GM21825 (cell line): ENCODE results near the gene NCAPD3.
"Not testable (repeated sequence)": the region's sequence is repeated elsewhere in the genome, so short reads cannot be mapped to it uniquely, and the experiment has no call there.

ENCODE experiments used
- ATAC-seq: cut with Tn5 transposase; IDR thresholded peaks from one replicate; pipeline ENCODE4 v1.9.1; 2021; ENCODE audit warnings: mild to moderate bottlenecking, moderate library complexity; ENCODE audit not compliant: unreplicated experiment

The NCAPD3 gene

DNA sequence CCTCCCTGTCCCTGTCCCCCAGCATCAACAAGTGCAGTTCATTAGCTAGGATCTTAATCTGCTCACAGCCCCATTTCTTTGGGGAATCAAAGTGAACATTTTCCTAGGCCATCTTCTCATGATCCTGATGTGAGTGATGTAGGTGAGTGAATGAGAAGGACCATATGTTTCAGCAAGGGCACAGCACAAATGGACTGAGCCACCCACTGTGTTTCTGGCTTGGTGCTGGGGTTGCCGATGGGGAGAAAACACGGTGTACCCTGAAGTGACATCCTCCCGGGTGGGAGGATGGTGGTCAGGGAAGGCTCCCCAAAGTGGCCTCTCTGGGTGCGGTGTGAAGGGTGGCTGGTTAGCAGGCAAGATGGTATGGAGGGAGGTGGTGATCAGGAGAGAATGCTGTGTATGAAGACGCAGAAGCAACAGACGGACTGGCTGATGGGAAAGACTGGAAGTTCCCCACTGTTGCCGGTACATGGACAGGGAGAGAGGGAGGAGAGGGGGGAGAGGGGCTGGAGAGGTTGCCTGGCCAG, 82.7 kb downstream of the NCAPD3 start:
- ATAC-seq, result no peak

DNA sequence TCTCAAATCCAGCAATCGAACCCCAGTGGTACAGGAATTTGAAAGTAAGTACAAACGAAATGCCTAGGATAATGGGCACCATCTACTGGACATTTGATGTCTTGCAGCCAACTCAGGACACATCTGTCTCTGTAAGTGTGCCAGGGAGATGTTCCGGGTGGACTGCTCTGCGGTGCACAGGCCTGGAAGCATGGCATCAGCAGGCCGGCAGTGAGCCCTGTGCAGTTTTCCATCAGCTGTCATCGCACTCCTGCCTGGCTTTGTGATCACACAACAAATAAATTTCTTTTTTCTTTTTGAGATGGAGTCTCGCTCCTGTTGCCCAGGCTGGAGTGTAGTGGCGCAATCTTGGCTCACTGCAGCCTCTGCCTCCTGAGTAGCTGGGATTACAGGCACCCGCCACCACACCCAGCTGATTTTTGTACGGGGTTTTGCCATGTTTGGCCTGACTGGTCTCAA, 83.9 kb downstream of the NCAPD3 start:
- ATAC-seq, result no peak

DNA sequence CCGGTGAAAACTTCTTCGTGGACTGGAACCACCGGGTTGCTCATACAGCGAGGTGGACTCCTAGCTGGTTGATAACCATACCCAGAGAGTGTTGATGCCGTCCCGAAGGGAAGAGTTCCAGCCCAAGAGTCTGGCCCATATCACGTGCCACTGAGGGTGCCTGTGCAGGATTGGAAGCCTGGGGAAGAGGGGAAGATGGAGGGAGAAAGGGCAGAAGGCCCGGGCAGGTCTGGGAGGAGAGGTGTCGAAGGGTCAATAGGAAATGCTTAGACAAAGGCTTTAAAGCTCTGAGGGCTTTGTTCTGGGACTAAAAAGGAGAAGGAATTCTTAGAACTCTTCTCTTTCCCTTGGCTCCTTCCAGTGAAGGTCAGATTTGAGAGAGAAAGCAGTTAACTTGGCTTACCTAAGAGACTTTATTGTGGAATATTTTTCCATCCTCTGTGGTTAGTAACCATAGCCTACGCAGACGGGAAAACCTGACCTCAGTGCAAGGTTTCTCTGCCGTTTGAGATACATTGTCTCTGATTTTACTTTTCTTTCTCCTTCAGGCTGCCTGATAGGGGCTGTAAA, 84.4 kb downstream of the NCAPD3 start:
- ATAC-seq, result no peak

DNA sequence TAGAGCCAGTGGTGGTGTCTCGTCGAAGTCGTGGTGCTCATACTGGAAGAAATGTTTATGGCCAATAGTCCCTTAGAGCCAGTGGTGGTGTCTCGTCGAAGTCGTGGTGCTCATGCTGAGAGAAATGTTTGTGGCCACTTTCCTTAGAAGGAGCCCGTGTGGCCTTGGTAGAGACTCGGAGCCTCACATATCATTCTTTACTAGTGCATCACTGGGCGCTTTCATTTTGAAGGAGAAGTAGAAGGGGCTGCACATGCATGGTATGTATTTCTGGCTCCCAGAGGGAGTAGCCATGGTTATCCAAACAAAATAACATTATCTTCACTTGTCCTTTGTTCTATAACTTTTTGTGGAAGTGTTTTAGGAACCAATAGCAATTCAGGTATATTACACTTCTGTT, 85.4 kb downstream of the NCAPD3 start:
- ATAC-seq, result no peak

DNA sequence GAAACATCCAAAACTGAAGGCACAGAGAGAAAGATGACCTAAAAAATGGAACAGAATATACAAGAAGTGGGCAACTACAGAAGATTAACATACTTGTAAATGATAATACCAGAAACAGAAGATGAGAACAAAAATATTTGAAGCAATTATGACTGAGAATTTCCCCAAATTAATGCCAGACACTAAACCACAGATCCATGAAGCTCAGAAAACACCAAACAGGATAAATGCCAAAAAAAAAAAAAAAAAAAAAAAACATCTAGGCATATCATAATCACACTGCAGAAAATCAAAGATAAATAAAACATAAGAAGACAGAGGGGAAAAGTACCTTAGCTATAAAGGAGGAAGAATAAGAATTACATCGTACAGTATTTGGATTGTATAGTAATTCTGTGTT, 89.6 kb downstream of the NCAPD3 start:
- ATAC-seq, result no peak

DNA sequence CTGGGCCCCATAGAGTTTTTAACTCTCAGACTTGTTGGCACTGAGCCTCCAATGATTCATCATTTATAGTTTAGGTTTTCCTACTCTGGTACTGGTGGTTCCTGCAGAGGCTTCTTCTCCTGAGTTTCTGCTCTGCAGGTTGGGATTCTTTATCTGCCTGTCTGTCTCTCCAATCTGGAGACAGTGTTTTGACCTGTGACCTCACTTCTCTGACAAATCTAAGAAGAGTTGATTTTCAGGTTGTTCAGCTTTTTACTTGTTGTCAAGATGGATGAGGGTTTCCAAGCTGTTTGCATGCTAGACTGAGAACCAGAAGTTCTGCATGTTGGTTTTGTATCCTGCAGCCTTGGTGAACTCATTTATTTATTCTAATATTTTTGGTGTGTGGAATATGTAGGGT, 91.0 kb downstream of the NCAPD3 start:
- no peak for ATAC-seq

DNA sequence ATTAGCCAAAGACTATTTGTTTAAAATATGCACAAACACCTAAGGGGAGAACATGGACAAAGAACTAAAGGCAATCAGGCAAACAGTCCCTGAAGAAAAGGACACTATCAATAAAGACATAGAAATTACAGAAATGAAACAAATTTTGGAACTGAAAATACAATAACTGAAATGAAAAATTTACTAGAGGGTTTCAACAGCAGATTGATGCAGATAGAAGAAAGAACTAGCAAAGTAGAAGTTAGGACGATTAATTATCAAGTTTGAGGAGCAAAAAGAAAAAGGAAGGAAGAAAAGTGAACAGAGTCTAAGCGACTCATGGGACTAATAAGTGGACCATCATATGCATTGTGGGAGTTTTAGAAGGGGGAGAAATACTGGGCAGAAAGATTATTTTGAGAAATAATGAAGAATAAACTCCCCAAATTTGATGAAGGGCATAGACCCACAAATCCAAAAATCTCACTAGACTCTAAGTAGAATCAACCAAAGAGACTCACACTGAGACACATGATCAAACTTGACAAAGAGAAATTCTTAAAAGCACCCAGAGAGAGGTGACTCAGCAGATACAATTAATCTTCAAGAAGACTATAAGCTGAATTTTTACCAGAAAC, 92.0 kb downstream of the NCAPD3 start:
- no peak for ATAC-seq

DNA sequence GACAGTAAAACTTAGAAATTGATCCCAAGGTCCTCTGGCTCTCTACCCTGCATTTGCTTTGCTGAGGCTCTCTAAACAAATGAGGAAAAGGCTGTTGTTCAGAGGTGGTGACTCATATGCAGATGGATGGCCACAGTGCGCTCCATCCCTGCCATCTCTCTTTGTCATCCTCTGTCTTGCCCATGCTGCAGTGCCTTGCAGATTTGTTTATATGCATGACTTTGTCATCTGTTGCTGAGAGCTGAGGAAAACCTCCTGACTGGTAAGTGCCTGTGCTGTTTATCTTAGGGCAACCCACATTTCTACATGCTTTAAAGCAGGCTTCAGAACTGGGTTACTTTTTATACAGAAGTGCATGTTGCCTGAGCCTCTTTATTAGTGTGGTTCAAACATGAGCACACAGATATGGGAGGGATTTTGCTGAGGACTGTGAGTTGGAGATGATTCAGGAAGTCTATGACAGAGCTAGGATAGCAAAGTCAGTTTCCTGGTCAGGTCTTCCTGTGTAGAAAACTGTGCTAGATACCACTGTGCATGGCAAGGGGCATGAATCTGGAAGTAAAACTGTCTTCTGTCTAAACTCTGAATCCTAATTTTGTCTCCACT, 97.4 kb downstream of the NCAPD3 start:
- no peak for ATAC-seq

DNA sequence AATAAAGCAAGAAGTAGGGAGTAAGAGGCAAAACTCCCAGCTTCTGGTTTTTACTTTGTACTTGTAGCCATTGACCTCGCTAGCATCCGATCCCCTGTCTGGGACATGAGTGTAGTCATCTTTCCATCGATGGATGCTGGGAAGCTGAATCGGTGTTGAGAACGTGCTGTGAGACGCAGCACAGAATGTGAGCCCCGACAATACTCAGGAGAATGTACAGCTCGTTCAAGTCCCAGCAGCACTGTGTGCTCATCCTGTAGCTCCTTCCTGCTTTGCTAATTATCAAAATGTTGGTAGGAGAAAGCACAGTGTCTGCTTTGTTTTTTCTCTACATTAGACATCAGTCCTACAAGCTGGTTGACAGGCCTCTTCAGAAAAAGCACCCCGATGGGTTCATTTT, 98.3 kb downstream of the NCAPD3 start:
- ATAC-seq, result no peak

DNA sequence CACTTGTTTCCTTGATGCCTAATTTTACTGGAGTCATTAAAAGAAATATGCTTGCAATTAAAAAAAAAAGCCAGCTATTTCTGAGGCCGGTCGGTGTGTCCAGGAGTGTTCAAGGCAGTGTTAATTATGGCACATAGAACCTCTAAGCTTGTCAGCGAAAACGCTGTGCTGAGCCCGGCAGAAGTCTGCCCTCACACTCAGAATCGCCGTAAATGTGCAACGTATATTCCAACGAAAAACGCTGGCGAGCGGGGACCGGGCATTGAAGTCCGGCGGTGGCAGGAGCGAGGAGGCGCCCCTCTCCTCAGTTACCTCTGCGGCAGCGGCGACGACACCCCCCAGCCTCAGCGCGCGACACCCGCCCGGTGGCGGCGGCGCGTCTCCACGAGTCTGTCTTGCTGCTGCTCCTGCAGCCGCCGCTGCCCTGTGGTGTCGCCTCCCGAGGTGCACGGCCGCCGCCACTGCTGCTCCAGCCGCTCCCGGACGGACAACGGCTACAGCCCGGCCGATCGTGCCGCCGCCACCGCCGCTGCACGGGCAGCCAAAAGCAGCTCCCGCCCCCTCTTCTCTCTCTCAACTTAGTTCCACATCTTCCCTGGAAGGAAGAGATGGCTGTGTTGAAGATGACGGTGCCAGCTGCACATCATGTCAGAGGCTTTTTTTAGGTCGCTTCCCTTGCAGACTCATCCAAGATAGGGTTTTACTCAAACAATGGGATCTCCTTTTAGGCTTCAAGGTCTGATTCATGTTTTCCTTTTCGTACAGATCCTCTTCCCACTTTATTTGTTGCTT, 98.9 kb downstream of the NCAPD3 start:
- ATAC-seq, result no peak

DNA sequence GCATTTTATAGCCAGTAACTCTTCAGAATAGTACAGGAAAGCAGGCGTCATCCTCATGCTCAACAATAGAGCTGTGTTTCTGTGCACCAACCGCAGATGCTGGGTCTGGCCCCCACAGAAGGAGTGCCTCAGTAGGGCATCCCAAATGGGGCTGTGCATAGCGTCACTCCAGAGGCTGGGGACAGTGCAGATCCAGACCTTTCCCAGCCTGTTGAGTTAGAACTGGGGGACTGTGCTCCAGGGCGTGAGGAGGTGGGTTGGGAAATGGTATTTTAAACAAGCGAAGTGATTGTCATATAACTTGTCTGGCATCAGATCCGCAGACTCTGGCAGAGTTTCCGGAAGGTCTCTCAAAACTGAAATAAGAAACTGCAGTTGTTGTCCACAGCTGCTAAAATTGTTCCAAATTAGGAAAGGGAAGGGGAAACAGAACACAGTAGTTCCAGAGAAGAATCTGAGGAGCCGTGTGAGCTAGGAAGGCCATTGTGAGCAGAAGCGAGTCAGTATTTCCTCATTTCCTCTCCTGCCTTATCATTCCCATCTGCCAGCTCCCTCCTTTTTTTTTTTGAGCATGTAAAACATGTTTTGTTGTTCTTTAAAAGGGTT, 102.7 kb downstream of the NCAPD3 start:
- ATAC-seq, result no peak

DNA sequence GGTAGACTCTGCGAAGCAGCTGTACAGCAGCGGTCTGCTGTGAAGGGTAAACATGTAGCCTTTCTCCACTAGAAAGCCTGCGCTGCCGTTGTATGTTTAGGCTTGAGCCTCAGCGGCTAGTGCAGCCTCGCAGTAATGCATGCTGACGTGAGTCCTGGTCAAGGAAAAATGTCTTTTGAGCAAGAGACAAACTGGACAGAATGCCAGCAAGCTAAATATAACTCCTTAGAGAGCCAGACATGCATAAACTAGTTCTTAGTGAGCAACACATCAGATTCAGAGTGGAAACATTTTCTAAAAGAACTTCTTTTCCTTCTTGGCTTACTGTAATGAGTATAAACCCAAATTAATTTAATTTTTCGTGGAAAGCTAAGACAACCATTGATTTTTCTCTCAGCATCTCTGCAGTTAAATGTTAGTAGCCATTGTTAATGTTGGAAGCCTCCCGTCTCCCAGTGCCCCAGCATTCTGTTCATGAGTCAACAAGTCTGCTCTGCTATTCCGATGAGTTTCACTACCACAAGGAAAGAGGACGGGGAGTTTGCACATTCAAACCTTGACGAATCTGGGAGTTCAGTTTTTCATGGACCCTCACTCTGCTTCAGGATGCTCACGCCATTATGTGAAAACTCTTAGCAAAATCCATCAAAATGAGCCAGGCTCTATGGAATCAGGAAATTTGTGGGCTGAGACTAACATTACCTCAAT, 103.5 kb downstream of the NCAPD3 start:
- no peak for ATAC-seq

DNA sequence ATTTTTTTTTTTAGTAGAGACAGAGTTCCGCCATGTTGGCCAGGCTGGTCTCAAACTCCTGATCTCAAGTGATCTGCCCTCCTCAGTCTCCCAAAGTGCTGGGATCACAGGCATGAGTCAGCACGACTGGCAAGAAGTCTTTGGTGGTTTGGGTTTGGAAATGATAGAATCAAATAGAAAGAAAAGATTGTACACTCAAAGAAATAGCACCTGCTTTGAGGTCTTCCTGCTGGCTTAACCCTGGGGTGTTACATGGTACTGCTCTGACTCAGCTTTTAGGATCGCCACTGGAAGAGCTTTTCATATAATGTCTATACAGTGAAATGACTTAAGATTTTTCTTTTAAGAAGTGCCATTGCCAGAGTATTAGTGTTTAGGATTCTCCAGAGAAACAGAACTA, 104.7 kb downstream of the NCAPD3 start:
- ATAC-seq, result no peak

DNA sequence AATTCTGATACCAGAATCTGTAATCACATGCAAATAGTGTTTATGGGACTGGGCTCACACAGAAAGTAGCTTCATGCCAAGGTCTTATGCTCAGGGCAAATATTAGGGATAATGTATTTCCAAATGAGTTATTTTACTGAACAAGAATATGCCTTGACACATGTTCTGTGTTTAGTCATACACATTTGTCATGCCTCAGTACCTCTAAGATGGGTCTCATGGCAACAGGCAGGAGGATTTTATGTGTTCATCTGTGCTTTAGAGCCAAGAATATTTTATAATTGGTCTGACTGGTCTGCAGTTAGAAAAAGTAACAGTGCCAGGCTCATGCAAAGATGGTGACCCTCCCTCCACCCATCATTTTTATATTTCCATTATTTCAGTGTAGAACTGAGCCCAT, 105.8 kb downstream of the NCAPD3 start:
- no peak for ATAC-seq

DNA sequence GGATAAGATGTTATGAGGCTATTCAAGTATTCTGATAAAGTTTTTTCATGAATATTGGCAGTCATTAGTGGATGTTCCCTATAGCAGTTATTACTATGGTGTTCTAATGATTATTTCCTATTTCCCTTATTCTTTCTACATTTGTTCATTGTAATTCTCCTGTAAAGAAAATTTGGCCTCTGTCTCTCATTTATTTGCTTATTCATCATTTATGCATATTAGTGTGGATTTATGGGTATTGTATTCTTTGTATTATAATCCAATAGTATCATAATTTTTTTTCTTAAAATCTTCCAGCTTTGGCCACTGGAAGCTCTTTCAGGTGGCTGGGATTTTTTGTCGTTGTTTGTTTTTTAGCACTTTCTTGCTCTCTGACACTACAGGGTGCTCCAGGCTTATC, 107.6 kb downstream of the NCAPD3 start:
- ATAC-seq, result no peak

DNA sequence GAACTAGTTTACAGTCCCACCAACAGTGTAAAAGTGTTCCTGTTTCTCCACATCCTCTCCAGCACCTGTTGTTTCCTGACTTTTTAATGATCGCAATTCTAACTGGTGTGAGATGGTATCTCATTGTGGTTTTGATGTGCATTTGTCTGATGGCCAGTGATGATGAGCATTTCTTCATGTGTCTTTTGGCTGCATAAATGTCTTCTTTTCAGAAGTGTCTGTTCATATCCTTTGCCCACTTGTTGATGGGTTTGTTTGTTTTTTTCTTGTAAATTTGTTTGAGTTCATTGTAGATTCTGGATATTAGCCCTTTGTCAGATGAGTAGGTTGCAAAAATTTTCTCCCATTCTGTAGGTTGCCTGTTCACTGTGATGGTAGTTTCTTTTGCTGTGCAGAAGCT, 110.0 kb downstream of the NCAPD3 start:
- ATAC-seq, result not testable (repeated sequence)

DNA sequence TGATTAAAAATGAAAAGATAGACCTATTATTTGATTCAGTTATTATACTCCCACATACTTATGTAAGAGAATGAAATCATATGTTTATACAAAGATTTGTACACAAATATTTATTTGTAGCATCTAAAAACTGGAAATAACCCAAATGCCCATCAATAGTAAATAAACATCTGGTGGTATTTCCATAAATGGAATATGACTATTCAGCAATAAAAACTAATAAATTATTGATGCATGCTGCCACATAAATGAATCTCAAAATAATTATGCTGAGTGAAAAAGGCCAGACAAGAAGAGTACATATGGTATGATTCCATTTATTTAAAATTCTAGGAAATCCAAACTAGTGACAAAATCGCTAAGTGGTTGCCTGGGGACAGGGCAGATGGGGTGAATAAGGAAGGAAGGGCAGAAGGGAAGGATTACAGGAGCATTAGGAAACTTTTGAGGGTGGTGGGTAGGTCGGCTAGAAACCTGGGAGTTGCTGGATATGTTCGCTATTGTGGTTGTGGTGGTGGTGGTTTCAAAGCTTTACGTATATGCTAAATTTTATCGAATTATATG, 113.4 kb downstream of the NCAPD3 start:
- ATAC-seq, result no peak
